DND-41 (cell line): Measurements from ENCODE around the gene SOD3.

ENCODE experiments used
- ATAC-seq: fragments of 200-7000 bp; cut with Tn5 transposase; 3 replicates; pipeline ENCODE4 v1.9.1; 2021; ENCODE audit warnings: low read depth; ENCODE audit not compliant: insufficient read depth
- DNase-seq: peaks from one replicate; pipeline ENCODE4 v3.0.0-alpha.2; 2020
- H2AFZ ChIP-seq: 2 replicates; pipeline ENCODE4 v1.6.0; 2012; ENCODE audit warnings: low read depth, low read length
- H3K27ac ChIP-seq: 2 replicates; pipeline ENCODE4 v1.5.1; 2012; ENCODE audit warnings: low read length, inconsistent platforms
- H3K27me3 ChIP-seq: fragments of 200-600 bp; sonication (generic); 2 replicates; pipeline ENCODE4 v1.6.0; 2012; ENCODE audit warnings: low read length, mild to moderate bottlenecking, inconsistent platforms; ENCODE audit not compliant: insufficient read depth, poor library complexity
- H3K36me3 ChIP-seq: 2 replicates; pipeline ENCODE4 v1.5.1; 2012; ENCODE audit warnings: low read length, inconsistent platforms; ENCODE audit not compliant: insufficient read depth
- H3K4me1 ChIP-seq: 2 replicates; pipeline ENCODE4 v1.5.1; 2012; ENCODE audit warnings: mild to moderate bottlenecking, low read length; ENCODE audit not compliant: insufficient read depth
- H3K4me2 ChIP-seq: 2 replicates; pipeline ENCODE4 v1.6.0; 2012; ENCODE audit warnings: mild to moderate bottlenecking, moderate library complexity, low read length, inconsistent platforms; ENCODE audit not compliant: insufficient read depth
- H3K4me3 ChIP-seq, 2 experiments: fragments of 200-600 bp in 1 of 2; shearing (Covaris generic) in 1 of 2; 2 replicates each; pipeline ENCODE4 v1.5.1; 2012 to 2016; ENCODE audit warnings: inconsistent platforms in 2 of 2, low read length in 2 of 2, mild to moderate bottlenecking in 2 of 2, low read depth in 1 of 2, moderate library complexity in 1 of 2
- H3K79me2 ChIP-seq: 2 replicates; pipeline ENCODE4 v1.6.0; 2012; ENCODE audit warnings: low read length, inconsistent platforms; ENCODE audit not compliant: insufficient read depth
- H3K9ac ChIP-seq: 2 replicates; pipeline ENCODE4 v1.6.0; 2012; ENCODE audit warnings: low read depth, mild to moderate bottlenecking, inconsistent platforms, low read length, moderate library complexity
- H3K9me3 ChIP-seq: 2 replicates; pipeline ENCODE4 v1.5.1; 2012; ENCODE audit warnings: low read length, moderate library complexity, mild to moderate bottlenecking, inconsistent platforms; ENCODE audit not compliant: insufficient read depth, severe bottlenecking
- H4K20me1 ChIP-seq: 2 replicates; pipeline ENCODE4 v1.6.0; 2012; ENCODE audit warnings: low read length; ENCODE audit not compliant: insufficient read depth
- CTCF ChIP-seq: IDR thresholded peaks from 2 replicates; pipeline ENCODE4 v1.5.1; 2012; ENCODE audit warnings: borderline replicate concordance, low read length, moderate library complexity, mild to moderate bottlenecking; ENCODE audit not compliant: poor library complexity, severe bottlenecking; ENCODE audit errors: extremely low read depth
- EZH2 ChIP-seq: IDR thresholded peaks from 3 replicates; pipeline ENCODE4 v1.6.1; 2012; ENCODE audit warnings: borderline replicate concordance, low read depth, mild to moderate bottlenecking, moderate library complexity, low read length, inconsistent platforms; ENCODE audit not compliant: severe bottlenecking

Gene SOD3

GRCh38 chr4:24794916-24795665 lies at the start of gene SOD3:
TSS of gene SOD3 (plus strand) at chr4:24795573. CDS start at chr4:24799522, 3,949 bp downstream.
- H3K4me2 ChIP-seq, result no peak within 1 kb of the TSS
- DNase-seq, result no peak

GRCh38 chr4:24747234-24747975 lies 48.0 kb upstream of the SOD3 start:
- Histone ChIP-seq H3K9me3 (no peaks in the 10 kb centered on the region), H3K79me2 (no peaks in the 10 kb centered on the region), H3K27ac (no peak overlapping the region), H3K36me3 (no peaks in the 10 kb centered on the region), H2AFZ (no peak overlapping the region), H3K4me2 (no peak overlapping the region), H4K20me1 (no peaks in the 10 kb centered on the region), H3K27me3 (no peaks in the 10 kb centered on the region), H3K4me1 (no peaks in the 10 kb centered on the region), H3K4me3 (no peak overlapping the region), H3K9ac (no peak overlapping the region)
- ATAC-seq, result no peak
- TF ChIP-seq CTCF, result no peak
- TF ChIP-seq EZH2, result no peak
- DNase-seq, result no peak

More at GRCh38 chr4:24794916-24795665, at the start of gene SOD3:
- Histone ChIP-seq H3K27me3 (no peaks in the 10 kb centered on the region), H3K4me1 (no peaks in the 10 kb centered on the region), H3K79me2 (no peaks in the 10 kb centered on the region), H2AFZ (no peak within 1 kb of the TSS), H3K27ac (no peak within 1 kb of the TSS), H3K9ac (no peak within 1 kb of the TSS), H4K20me1 (no peaks in the 10 kb centered on the region), H3K36me3 (no peaks in the 10 kb centered on the region), H3K4me3 (no peak within 1 kb of the TSS), H3K9me3 (no peaks in the 10 kb centered on the region)
- TF ChIP-seq CTCF (no peak), EZH2 (no peak)
- ATAC-seq, result no peak

GRCh38 chr4:24748023-24748422 lies 47.4 kb upstream of the SOD3 start:
- no peaks in the 10 kb centered on the region for H3K4me1 ChIP-seq
- no peak overlapping the region for H2AFZ ChIP-seq
- H3K9me3 ChIP-seq, result no peaks in the 10 kb centered on the region
- no peak overlapping the region for H3K4me2 ChIP-seq
- no peaks in the 10 kb centered on the region for H3K27me3 ChIP-seq
- H3K9ac ChIP-seq, result no peak overlapping the region
- no peaks in the 10 kb centered on the region for H4K20me1 ChIP-seq
- no peaks in the 10 kb centered on the region for H3K79me2 ChIP-seq
- DNase-seq (no peak), ATAC-seq (no peak)
- H3K4me3 ChIP-seq, result no peak overlapping the region
- no peak overlapping the region for H3K27ac ChIP-seq
- no peak for TF ChIP-seq EZH2
- TF ChIP-seq CTCF, result no peak
- no peaks in the 10 kb centered on the region for H3K36me3 ChIP-seq
